Panc1 (cell line): ENCODE data around the gene KLF18. TPM values are rescaled to one million over a fixed set of nuclear protein-coding genes. Genes with fewer than 3 reads are reported as not detected.
"Not testable (repeated sequence)": the region's sequence is repeated elsewhere in the genome, so short reads cannot be mapped to it uniquely, and the experiment has no call there.

Experiments used
- ATAC-seq: fragments of 200-7000 bp; cut with Tn5 transposase; 2 replicates; pipeline ENCODE4 v1.9.1; 2020; ENCODE audit warnings: mild to moderate bottlenecking, moderate library complexity
- BruUV-seq: library from RNA; stranded (reverse); fragments of 400-500 nt; replicated peaks from 2 replicates; lab custom pipeline; 2021; lab: Mats Ljungman, UMichigan
- CTCF ChIA-PET: fragments of 300-600 bp; sonication (Branson Sonifier 250); formaldehyde crosslinking; loops from one replicate; lab custom pipeline; 2022; ENCODE audit warnings: antibody characterized with exemption; lab: Charles Lee
- POLR2A ChIA-PET: fragments of 300-600 bp; sonication (Branson Sonifier 250); formaldehyde crosslinking; loops from one replicate; lab custom pipeline; 2022; ENCODE audit warnings: antibody characterized with exemption; lab: Charles Lee
- DNase-seq: peaks from one replicate; pipeline ENCODE4 v3.0.0-alpha.2; 2010; ENCODE audit warnings: low read depth, low spot score
- H3K27ac ChIP-seq: 2 replicates; pipeline ENCODE4 v1.5.1; 2011; ENCODE audit warnings: mild to moderate bottlenecking, low read length, inconsistent platforms
- H3K27me3 ChIP-seq: fragments of 200-500 bp; sonication (Bioruptor generic); 2 replicates; pipeline ENCODE4 v1.6.0; 2014; ENCODE audit warnings: low read length, inconsistent platforms; ENCODE audit not compliant: control insufficient read depth, insufficient read depth
- H3K36me3 ChIP-seq: fragments of 200-500 bp; sonication (Bioruptor generic); 2 replicates; pipeline ENCODE4 v1.5.1; 2014; ENCODE audit warnings: inconsistent platforms, mild to moderate bottlenecking, low read length, moderate library complexity; ENCODE audit not compliant: control insufficient read depth, insufficient read depth
- H3K4me1 ChIP-seq: 2 replicates; pipeline ENCODE4 v1.5.1; 2011; ENCODE audit warnings: inconsistent platforms, mild to moderate bottlenecking, low read length, moderate library complexity; ENCODE audit not compliant: control insufficient read depth, insufficient read depth
- H3K4me3 ChIP-seq, 2 experiments: 2 replicates each; pipeline ENCODE4 v1.5.1; 2011 to 2012; ENCODE audit warnings: low read depth in 2 of 2, low read length in 2 of 2, mild to moderate bottlenecking in 2 of 2, inconsistent platforms in 1 of 2, moderate library complexity in 1 of 2
- H3K9me3 ChIP-seq: fragments of 200-500 bp; sonication (Bioruptor generic); 2 replicates; pipeline ENCODE4 v1.5.1; 2014; ENCODE audit warnings: low read depth, mild to moderate bottlenecking, inconsistent platforms, low read length, moderate library complexity; ENCODE audit not compliant: control insufficient read depth, insufficient read depth
- POLR2AphosphoS5 ChIP-seq: IDR thresholded peaks from 2 replicates; pipeline ENCODE4 v1.6.1; 2012; ENCODE audit warnings: mild to moderate bottlenecking, low read depth, low read length, moderate library complexity
- REST ChIP-seq, 2 experiments: IDR thresholded peaks; 2 replicates each; pipeline ENCODE4 v1.6.1; 2011 to 2012; ENCODE audit warnings: low read depth in 2 of 2, control low read depth in 1 of 2, low read length in 1 of 2, mild to moderate bottlenecking in 1 of 2, moderate library complexity in 1 of 2; ENCODE audit not compliant: insufficient read depth in 1 of 2
- SIN3A ChIP-seq: IDR thresholded peaks from 2 replicates; pipeline ENCODE4 v1.6.1; 2012; ENCODE audit warnings: low read depth, mild to moderate bottlenecking, low read length, moderate library complexity, borderline replicate concordance; ENCODE audit not compliant: insufficient read depth
- TCF7L2 ChIP-seq: IDR thresholded peaks from 2 replicates; pipeline ENCODE4 v1.6.1; 2011; ENCODE audit warnings: mild to moderate bottlenecking, low read depth, low read length, inconsistent platforms
- in situ Hi-C: cut with HindIII; loops from 2 replicates; pipeline ENCODE4 v1.10.0; 2016; ENCODE audit warnings: low sequenced_read_pairs, low pct_unique_long_range_greater_than_20kb
- intact Hi-C: fragments of 100-400 bp; cut with micrococcal nuclease; formaldehyde crosslinking; loops from one replicate; pipeline ENCODE4 v1.10.0; 2022; ENCODE audit not compliant: unreplicated experiment
- total RNA-seq: library from RNA; stranded (reverse); gene quantifications from one replicate; pipeline ENCODE4 v1.2.1, GENCODE V29; 2021; ENCODE audit not compliant: unreplicated experiment
- TF ChIP-seq, protein P1 (sequence below): fragments of 450-650 bp; IDR thresholded peaks from 2 replicates; pipeline ENCODE4 v1.5.1; 2017; ENCODE audit warnings: mild to moderate bottlenecking

KLF18 gene
- total RNA-seq, 1 experiment from 2014 or later = not detected

- TF ChIP-seq TCF7L2 (no peak), REST (IDR thresholded peaks at IDR 0.05; ENCODE audit: insufficient read depth in 1 of 2, low read depth in 2 of 2, low read length in 1 of 2) (no peak), POLR2AphosphoS5 (no peak)
- in situ Hi-C loops (no loop called here), intact Hi-C loops (no loop called here)
- ChIA-PET CTCF (no interaction called here), POLR2A (no interaction called here)
- no TSS peak for BruUV-seq
- DNase-seq (no peak), ATAC-seq (no peak)
- H3K4me3 ChIP-seq = no peak overlapping the region
- H3K27me3 ChIP-seq = no peaks in the 10 kb centered on the region; the same call in 1 of the 2 replicates
- no peaks in the 10 kb centered on the region for H3K36me3 ChIP-seq
- H3K4me1 ChIP-seq = no peaks in the 10 kb centered on the region
- H3K9me3 ChIP-seq = no peaks in the 10 kb centered on the region
- H3K27ac ChIP-seq = no peak overlapping the region
These were observed 21.9 kb downstream of the KLF18 start for GRCh38 chr1:44119525-44119924.

- TF ChIP-seq SIN3A (no peak), POLR2AphosphoS5 (no peak), TCF7L2 (no peak), REST (IDR thresholded peaks at IDR 0.05; ENCODE audit: insufficient read depth in 1 of 2, low read depth in 2 of 2, low read length in 1 of 2) (no peak)
- TF ChIP-seq, protein P1, sequence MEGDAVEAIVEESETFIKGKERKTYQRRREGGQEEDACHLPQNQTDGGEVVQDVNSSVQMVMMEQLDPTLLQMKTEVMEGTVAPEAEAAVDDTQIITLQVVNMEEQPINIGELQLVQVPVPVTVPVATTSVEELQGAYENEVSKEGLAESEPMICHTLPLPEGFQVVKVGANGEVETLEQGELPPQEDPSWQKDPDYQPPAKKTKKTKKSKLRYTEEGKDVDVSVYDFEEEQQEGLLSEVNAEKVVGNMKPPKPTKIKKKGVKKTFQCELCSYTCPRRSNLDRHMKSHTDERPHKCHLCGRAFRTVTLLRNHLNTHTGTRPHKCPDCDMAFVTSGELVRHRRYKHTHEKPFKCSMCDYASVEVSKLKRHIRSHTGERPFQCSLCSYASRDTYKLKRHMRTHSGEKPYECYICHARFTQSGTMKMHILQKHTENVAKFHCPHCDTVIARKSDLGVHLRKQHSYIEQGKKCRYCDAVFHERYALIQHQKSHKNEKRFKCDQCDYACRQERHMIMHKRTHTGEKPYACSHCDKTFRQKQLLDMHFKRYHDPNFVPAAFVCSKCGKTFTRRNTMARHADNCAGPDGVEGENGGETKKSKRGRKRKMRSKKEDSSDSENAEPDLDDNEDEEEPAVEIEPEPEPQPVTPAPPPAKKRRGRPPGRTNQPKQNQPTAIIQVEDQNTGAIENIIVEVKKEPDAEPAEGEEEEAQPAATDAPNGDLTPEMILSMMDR = no peak
- ATAC-seq (no peak), DNase-seq (no peak)
- CTCF ChIA-PET = no interaction called here
- no TSS peak for BruUV-seq
- H3K27me3 ChIP-seq = no peaks in the 10 kb centered on the region; the same call in 1 of the 2 replicates
- no peaks in the 10 kb centered on the region for H3K9me3 ChIP-seq
- in situ Hi-C loops = no loop called here
- H3K4me3 ChIP-seq = no peak within 1 kb of the TSS
- H3K27ac ChIP-seq = no peak within 1 kb of the TSS
- no peaks in the 10 kb centered on the region for H3K36me3 ChIP-seq
- POLR2A ChIA-PET = no interaction called here
- intact Hi-C loops = no loop called here
- H3K4me1 ChIP-seq = no peaks in the 10 kb centered on the region
These were observed 22.7 kb downstream of the KLF18 start, which contains the start of gene KLF17 for GRCh38 chr1:44118682-44119081. TSS of gene KLF17 (plus strand) at chr1:44118821. CDS start at chr1:44118908, 87 bp downstream.

DNA sequence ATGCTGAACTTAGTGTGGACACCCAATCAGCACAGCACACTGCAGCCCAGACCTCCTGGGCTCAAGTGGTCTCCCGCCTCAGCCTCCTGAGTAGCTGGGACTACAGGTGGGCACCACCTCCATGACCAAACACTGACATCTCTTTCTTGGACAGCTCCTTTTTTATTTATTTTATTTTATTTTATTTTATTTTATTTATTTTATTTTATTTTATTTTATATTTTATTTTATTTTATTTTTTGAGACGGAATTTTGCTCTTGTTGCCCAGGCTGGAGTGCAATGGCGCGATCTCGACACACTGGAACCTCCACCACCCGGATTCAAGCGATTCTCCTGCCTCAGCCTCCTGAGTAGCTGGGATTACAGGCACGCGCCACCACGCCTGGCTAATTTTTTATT, 24.2 kb downstream of the KLF18 start:
- H3K27ac ChIP-seq, H3K36me3 ChIP-seq, in situ Hi-C loops, H3K27me3 ChIP-seq, H3K9me3 ChIP-seq, CTCF ChIA-PET, POLR2A ChIA-PET, DNase-seq, intact Hi-C loops, H3K4me1 ChIP-seq, BruUV-seq, H3K4me3 ChIP-seq, ATAC-seq: not testable (repeated sequence)
